HepG2 (cell line): ENCODE data around the gene SSC5D. TPM values are rescaled to one million over a fixed set of nuclear protein-coding genes. Genes with fewer than 3 reads are reported as not detected.

Source experiments
- ATAC-seq: fragments of 200-7000 bp; cut with Tn5 transposase; 3 replicates; pipeline ENCODE4 v1.9.1; 2020; ENCODE audit warnings: mild to moderate bottlenecking, moderate library complexity
- BruUV-seq: library from RNA; stranded (reverse); fragments of 400-500 nt; replicated peaks from 2 replicates; lab custom pipeline; 2021; lab: Mats Ljungman, UMichigan
- CTCF ChIA-PET: fragments of 300-600 bp; formaldehyde crosslinking; extraction: SDS; loops from one replicate; lab custom pipeline; 2021; ENCODE audit warnings: low total read pairs, inconsistent platforms, low intra/inter-chr PET ratio; lab: Yijun Ruan, JAX
- POLR2A ChIA-PET: fragments of 350-600 bp; sonication (Branson Sonifier 250); formaldehyde crosslinking; loops from one replicate; lab custom pipeline; 2020; ENCODE audit warnings: antibody characterized with exemption, inconsistent platforms; lab: Yijun Ruan, JAX
- DNase-seq: peaks from one replicate; pipeline ENCODE4 v3.0.0-alpha.2; 2015; ENCODE audit warnings: low spot score
- FAIRE-seq: peaks from 3 replicates; lab custom pipeline; 2011; peaks lifted over from hg19 to GRCh38; lab: Jason Lieb, UNC
- H2AFZ ChIP-seq: one replicate; pipeline ENCODE4 v1.6.1; 2011; ENCODE audit warnings: low read length, inconsistent platforms
- H3K27ac ChIP-seq: fragments of 300-600 bp; 3 replicates; pipeline ENCODE4 v1.8.0; 2011; ENCODE audit warnings: mixed run types, mild to moderate bottlenecking, mixed read lengths, low read length, inconsistent platforms; ENCODE audit not compliant: insufficient read depth; ENCODE audit errors: extremely low read length
- H3K27me3 ChIP-seq, 2 experiments: fragments of 200-600 bp in 1 of 2; 2 replicates in 1 of 2; 3 replicates in 1 of 2; pipeline versions ENCODE4 v1.6.0 to v1.8.0; 2011; ENCODE audit warnings: low read length in 2 of 2, mild to moderate bottlenecking in 2 of 2, moderate library complexity in 2 of 2, inconsistent platforms in 1 of 2; ENCODE audit not compliant: insufficient read depth in 2 of 2, control insufficient read depth in 1 of 2
- H3K36me3 ChIP-seq, 2 experiments: fragments of 200-600 bp in 1 of 2; replicated peaks in 1 of 2; 2 replicates in 1 of 2; 3 replicates in 1 of 2; pipeline versions ENCODE4 v1.5.1 to v1.8.0; 2011; ENCODE audit warnings: low read length in 2 of 2, inconsistent platforms in 1 of 2; ENCODE audit not compliant: insufficient read depth in 2 of 2, control insufficient read depth in 1 of 2
- H3K4me1 ChIP-seq: 2 replicates; pipeline ENCODE4 v1.5.1; 2012; ENCODE audit warnings: low read length, inconsistent platforms; ENCODE audit not compliant: insufficient read depth
- H3K4me2 ChIP-seq: 2 replicates; pipeline ENCODE4 v1.6.0; 2011; ENCODE audit warnings: low read depth, low read length, inconsistent platforms
- H3K4me3 ChIP-seq, 3 experiments: fragments of 200-600 bp in 1 of 3; sonication (generic), shearing (Covaris generic) in 1 of 3; replicated peaks in 1 of 3; 2 replicates each; pipeline ENCODE4 v1.5.1; 2011 to 2016; ENCODE audit warnings: low read length in 3 of 3, inconsistent platforms in 2 of 3, low read depth in 2 of 3, mild to moderate bottlenecking in 2 of 3, control low read depth in 1 of 3, mixed read lengths in 1 of 3; ENCODE audit not compliant: insufficient read depth in 1 of 3
- H3K79me2 ChIP-seq: one replicate; pipeline ENCODE4 v1.6.1; 2011; ENCODE audit warnings: low read length, inconsistent platforms; ENCODE audit not compliant: insufficient read depth
- H3K9ac ChIP-seq: 2 replicates; pipeline ENCODE4 v1.6.0; 2011; ENCODE audit warnings: mild to moderate bottlenecking, low read depth, low read length, inconsistent platforms; ENCODE audit not compliant: insufficient read depth
- H3K9me3 ChIP-seq: 2 replicates; pipeline ENCODE4 v1.5.1; 2012; ENCODE audit warnings: mild to moderate bottlenecking, low read length
- H4K20me1 ChIP-seq: 2 replicates; pipeline ENCODE4 v1.6.0; 2011; ENCODE audit warnings: inconsistent platforms, mild to moderate bottlenecking, low read length, moderate library complexity; ENCODE audit not compliant: insufficient read depth
- EZH2 ChIP-seq: conservative IDR thresholded peaks from 2 replicates; pipeline ENCODE4 v1.6.1; 2012; ENCODE audit warnings: mild to moderate bottlenecking, low read depth, low read length, moderate library complexity
- HNRNPK ChIP-seq: fragments of 200-400 bp; formaldehyde crosslinking; IDR thresholded peaks from 2 replicates; pipeline ENCODE4 v1.6.1; 2018; ENCODE audit warnings: low read length, low read depth, moderate library complexity, mild to moderate bottlenecking; ENCODE audit not compliant: poor library complexity, severe bottlenecking
- KAT8 ChIP-seq: IDR thresholded peaks from 2 replicates; pipeline ENCODE4 v1.6.1; 2016; ENCODE audit warnings: missing genetic modification reagents, missing compliant biosample characterization
- NCOR1 ChIP-seq: fragments of 200-600 bp; sonication (generic); IDR thresholded peaks from 2 replicates; pipeline ENCODE4 v1.7.0; 2017; ENCODE audit warnings: antibody characterized with exemption, low read length, borderline replicate concordance
- RBM22 ChIP-seq: fragments of 200-400 bp; formaldehyde crosslinking; optimal IDR thresholded peaks from 2 replicates; pipeline ENCODE3; 2017; ENCODE audit warnings: mild to moderate bottlenecking, low read length, moderate library complexity
- SIN3A ChIP-seq: IDR thresholded peaks from 2 replicates; pipeline ENCODE4 v1.6.1; 2011; ENCODE audit warnings: low read depth, mild to moderate bottlenecking, control low read depth, low read length, borderline replicate concordance
- ZMYM2 ChIP-seq: sonication (generic); formaldehyde crosslinking; IDR thresholded peaks from 2 replicates; pipeline ENCODE4 v1.8.0; 2022; ENCODE audit warnings: mild to moderate bottlenecking, missing genetic modification reagents
- ZMYM4 ChIP-seq: sonication (generic); formaldehyde crosslinking; IDR thresholded peaks from 2 replicates; pipeline ENCODE4 v1.8.1; 2023; ENCODE audit warnings: mild to moderate bottlenecking, missing genetic modification reagents
- ZNF83 ChIP-seq: sonication (generic); formaldehyde crosslinking; IDR thresholded peaks from 2 replicates; pipeline ENCODE4 v1.4.0; 2020; ENCODE audit warnings: missing genetic modification reagents, mild to moderate bottlenecking, borderline replicate concordance
- ZSCAN25 ChIP-seq: sonication (generic); formaldehyde crosslinking; IDR thresholded peaks from 2 replicates; pipeline ENCODE4 v1.8.0; 2022; ENCODE audit warnings: mild to moderate bottlenecking, missing genetic modification reagents
- whole genome bisulfite sequencing: methylation state at CpG from one replicate; pipeline ENCODE4 v1.1.6; 2017; ENCODE audit warnings: low lambda C conversion rate; 5-methylcytosine and 5-hydroxymethylcytosine counted together
- in situ Hi-C: cut with HindIII; loops from 2 replicates; pipeline ENCODE4 v1.10.0; 2017; ENCODE audit warnings: low pct_unique_long_range_greater_than_20kb; ENCODE audit not compliant: extremely low pct_ligation_motif_present
- intact Hi-C: fragments of 100-400 bp; cut with micrococcal nuclease; formaldehyde crosslinking; loops from one replicate; pipeline ENCODE4 v1.10.0; 2022; ENCODE audit not compliant: unreplicated experiment
- polyA plus RNA-seq, 8 experiments: library from polyadenylated mRNA; depleted of rRNA in 3 of 8; stranded (reverse) in 7 of 8; unstranded in 1 of 8; fragments of >200 nt; fragmentation: Illumina TruSeq in 4 of 8; extraction: Trizol in 4 of 8; gene quantifications; 2 replicates each; pipeline versions ENCODE4 v1.2.1 to v1.2.3, GENCODE V29; 2011 to 2016; ENCODE audit warnings: low read depth in 4 of 8, missing spikeins in 1 of 8, mixed read lengths in 1 of 8; ENCODE audit not compliant: insufficient read depth in 1 of 8
- total RNA-seq, 5 experiments: library from RNA; depleted of rRNA; stranded (reverse); fragments of >200 nt; fragmentation: Illumina TruSeq; extraction: Trizol; gene quantifications; 2 replicates each; pipeline ENCODE4 v1.2.3, GENCODE V29; 2016; ENCODE audit warnings: low read depth in 1 of 5
- TF ChIP-seq, protein P1 (sequence below): sonication (generic); formaldehyde crosslinking; IDR thresholded peaks from 2 replicates; pipeline ENCODE4 v1.5.1; 2020; ENCODE audit warnings: mild to moderate bottlenecking, missing genetic modification reagents, moderate library complexity
- TF ChIP-seq, protein P2 (sequence below), 2 experiments: sonication (generic) in 1 of 2; formaldehyde crosslinking in 1 of 2; IDR thresholded peaks; 2 replicates each; pipeline versions ENCODE4 v1.6.1 to v1.9.0; 2014 to 2022; ENCODE audit warnings: antibody characterized with exemption in 1 of 2, borderline replicate concordance in 1 of 2, inconsistent platforms in 1 of 2, low read depth in 1 of 2, missing genetic modification reagents in 1 of 2
- TF ChIP-seq, protein P3 (sequence below): fragments of 450-650 bp; IDR thresholded peaks from 2 replicates; pipeline ENCODE4 v1.6.1; 2017

SSC5D gene
- total and polyA plus RNA-seq, 2 of the 13 experiments (the other 11 are each of a cell fraction or from before 2014, with no cell fraction given), result not detected

DNA sequence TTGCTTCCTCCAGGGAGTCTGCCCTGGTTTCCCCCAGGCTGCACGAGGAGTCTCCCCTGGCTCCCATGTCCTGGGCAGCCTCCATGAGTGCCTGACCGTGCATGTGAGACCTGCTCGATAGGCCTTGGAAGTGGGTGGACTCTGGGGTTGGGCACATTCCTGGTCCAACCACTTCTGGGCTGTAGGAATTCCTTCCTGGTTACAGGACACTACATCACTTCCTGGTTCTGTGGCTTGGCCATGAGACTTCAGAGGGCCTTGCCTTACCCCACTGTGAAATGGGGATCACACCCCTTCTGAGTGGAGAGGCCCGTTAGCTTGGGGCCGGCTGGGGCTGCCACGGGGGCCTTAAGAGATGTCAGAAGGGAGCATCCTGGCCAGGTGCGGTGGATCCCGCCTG lies 15.8 kb upstream of the SSC5D start:
- no peaks in the 10 kb centered on the region for H3K36me3 ChIP-seq
- H3K27ac ChIP-seq, result no peak overlapping the region
- DNase-seq, result peak; percentile 55
- TF ChIP-seq RBM22 (no peak), ZNF83 (CRISPR knock-in tag) (no peak), KAT8 (CRISPR knock-in tag) (peak; percentile 33; the same call in 1 of the 2 replicates), ZSCAN25 (CRISPR knock-in tag) (no peak), HNRNPK (no peak), ZMYM2 (CRISPR knock-in tag) (no peak), ZMYM4 (no peak), NCOR1 (no peak), EZH2 (no peak), SIN3A (no peak)
- TF ChIP-seq, protein P1, sequence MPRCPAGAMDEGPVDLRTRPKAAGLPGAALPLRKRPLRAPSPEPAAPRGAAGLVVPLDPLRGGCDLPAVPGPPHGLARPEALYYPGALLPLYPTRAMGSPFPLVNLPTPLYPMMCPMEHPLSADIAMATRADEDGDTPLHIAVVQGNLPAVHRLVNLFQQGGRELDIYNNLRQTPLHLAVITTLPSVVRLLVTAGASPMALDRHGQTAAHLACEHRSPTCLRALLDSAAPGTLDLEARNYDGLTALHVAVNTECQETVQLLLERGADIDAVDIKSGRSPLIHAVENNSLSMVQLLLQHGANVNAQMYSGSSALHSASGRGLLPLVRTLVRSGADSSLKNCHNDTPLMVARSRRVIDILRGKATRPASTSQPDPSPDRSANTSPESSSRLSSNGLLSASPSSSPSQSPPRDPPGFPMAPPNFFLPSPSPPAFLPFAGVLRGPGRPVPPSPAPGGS (CRISPR knock-in tag), result no peak
- TF ChIP-seq, protein P2, sequence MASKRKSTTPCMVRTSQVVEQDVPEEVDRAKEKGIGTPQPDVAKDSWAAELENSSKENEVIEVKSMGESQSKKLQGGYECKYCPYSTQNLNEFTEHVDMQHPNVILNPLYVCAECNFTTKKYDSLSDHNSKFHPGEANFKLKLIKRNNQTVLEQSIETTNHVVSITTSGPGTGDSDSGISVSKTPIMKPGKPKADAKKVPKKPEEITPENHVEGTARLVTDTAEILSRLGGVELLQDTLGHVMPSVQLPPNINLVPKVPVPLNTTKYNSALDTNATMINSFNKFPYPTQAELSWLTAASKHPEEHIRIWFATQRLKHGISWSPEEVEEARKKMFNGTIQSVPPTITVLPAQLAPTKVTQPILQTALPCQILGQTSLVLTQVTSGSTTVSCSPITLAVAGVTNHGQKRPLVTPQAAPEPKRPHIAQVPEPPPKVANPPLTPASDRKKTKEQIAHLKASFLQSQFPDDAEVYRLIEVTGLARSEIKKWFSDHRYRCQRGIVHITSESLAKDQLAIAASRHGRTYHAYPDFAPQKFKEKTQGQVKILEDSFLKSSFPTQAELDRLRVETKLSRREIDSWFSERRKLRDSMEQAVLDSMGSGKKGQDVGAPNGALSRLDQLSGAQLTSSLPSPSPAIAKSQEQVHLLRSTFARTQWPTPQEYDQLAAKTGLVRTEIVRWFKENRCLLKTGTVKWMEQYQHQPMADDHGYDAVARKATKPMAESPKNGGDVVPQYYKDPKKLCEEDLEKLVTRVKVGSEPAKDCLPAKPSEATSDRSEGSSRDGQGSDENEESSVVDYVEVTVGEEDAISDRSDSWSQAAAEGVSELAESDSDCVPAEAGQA (IDR thresholded peaks at IDR 0.05; ENCODE audit: low read depth), result no peak
- TF ChIP-seq, protein P2 (CRISPR knock-in tag; IDR thresholded peaks at IDR 0.05; ENCODE audit: borderline replicate concordance), result no peak
- TF ChIP-seq, protein P3, sequence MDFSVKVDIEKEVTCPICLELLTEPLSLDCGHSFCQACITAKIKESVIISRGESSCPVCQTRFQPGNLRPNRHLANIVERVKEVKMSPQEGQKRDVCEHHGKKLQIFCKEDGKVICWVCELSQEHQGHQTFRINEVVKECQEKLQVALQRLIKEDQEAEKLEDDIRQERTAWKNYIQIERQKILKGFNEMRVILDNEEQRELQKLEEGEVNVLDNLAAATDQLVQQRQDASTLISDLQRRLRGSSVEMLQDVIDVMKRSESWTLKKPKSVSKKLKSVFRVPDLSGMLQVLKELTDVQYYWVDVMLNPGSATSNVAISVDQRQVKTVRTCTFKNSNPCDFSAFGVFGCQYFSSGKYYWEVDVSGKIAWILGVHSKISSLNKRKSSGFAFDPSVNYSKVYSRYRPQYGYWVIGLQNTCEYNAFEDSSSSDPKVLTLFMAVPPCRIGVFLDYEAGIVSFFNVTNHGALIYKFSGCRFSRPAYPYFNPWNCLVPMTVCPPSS, result no peak

More for the DNA sequence above, 15.8 kb upstream of the SSC5D start:
- Histone ChIP-seq H3K4me3 (no peak overlapping the region; a peak in 1 of 6 replicates), H3K27me3 (no peaks in the 10 kb centered on the region; a peak in 2 of 5 replicates), H3K79me2 (no peaks in the 10 kb centered on the region), H3K9me3 (no peaks in the 10 kb centered on the region), H2AFZ (no peak overlapping the region), H3K9ac (peak overlapping the region; percentile 22; the same call in 1 of the 2 replicates), H4K20me1 (no peaks in the 10 kb centered on the region), H3K4me2 (peak overlapping the region; percentile 45; the same call in 1 of the 2 replicates), H3K4me1 (peaks cover 51% of the 10 kb centered on the region)
- intact Hi-C loops, result no loop called here
- ChIA-PET POLR2A (interaction anchor here (1.4 kb wide), 1 partner anchor 11 kb away, joined by 4 read pairs; the partner anchor contains the start of gene ISOC2), CTCF (no interaction called here)
- ATAC-seq (no peak), FAIRE-seq (no peak)
- no TSS peak for BruUV-seq
- in situ Hi-C loops, result no loop called here
- WGBS, result 85% methylated on average over 4 of the region's 8 CpGs
